ENCODE data around the gene MAN2B1. TPM values are rescaled to one million over a fixed set of nuclear protein-coding genes. Genes with fewer than 3 reads are reported as not detected.

Gene MAN2B1
- total and polyA plus RNA-seq, 4 donors = 38.7 to 160 (median 105) TPM

DNA sequence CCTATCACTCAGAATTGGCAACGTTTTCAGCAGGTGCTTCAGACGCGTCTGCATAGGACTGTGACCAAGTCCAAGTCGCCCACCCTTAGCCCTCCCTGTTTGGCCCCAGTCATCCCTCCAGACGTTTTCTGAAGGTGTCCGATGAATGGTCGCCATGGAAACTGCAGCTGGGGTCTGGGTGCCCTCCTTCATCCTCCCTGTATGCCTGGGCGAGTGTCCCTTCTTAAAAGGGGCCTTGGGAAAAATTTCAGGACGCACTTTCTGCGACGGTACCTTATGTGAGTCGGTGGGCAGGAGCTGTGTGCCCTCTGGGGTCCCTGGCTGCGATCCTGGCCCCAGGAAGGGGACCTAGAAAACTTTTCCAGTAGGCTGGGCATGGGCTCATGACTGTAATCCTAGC lies 25.1 kb downstream of the MAN2B1 start:
- 73 to 90% methylated on average over 13 of the region's 13 CpGs for WGBS, 2 donors
- Histone ChIP-seq H3K36me3 (ENCODE audit: control insufficient read depth in 4 of 4, insufficient read depth in 4 of 4, low read length in 4 of 4) (peaks cover 0 to 4% (median 0%) of the 10 kb centered on the region in 4 donors), H3K4me1 (ENCODE audit: control insufficient read depth in 5 of 5, insufficient read depth in 5 of 5, low read length in 5 of 5) (peaks cover 0 to 7% (median 0%) of the 10 kb centered on the region in 5 donors), H3K9ac (ENCODE audit: insufficient read depth in 1 of 2, low read length in 2 of 2) (no peak overlapping the region), H3K27ac (ENCODE audit: low read depth in 1 of 2, low read length in 1 of 2) (no peak overlapping the region), H3K27me3 (ENCODE audit: control insufficient read depth in 3 of 3, insufficient read depth in 3 of 3, low read length in 2 of 3) (no peaks in the 10 kb centered on the region), H3K4me3 (no peak overlapping the region), H3K9me3 (ENCODE audit: control insufficient read depth in 4 of 4, insufficient read depth in 3 of 4, low read length in 3 of 4) (no peaks in the 10 kb centered on the region)
- ATAC-seq (ENCODE audit: insufficient read depth, low FRiP score) = no peak
- TF ChIP-seq CTCF (IDR thresholded peaks at IDR 0.05; ENCODE audit: control extremely low read depth, extremely low read depth) = no peak
- no peak for DNase-seq

DNA sequence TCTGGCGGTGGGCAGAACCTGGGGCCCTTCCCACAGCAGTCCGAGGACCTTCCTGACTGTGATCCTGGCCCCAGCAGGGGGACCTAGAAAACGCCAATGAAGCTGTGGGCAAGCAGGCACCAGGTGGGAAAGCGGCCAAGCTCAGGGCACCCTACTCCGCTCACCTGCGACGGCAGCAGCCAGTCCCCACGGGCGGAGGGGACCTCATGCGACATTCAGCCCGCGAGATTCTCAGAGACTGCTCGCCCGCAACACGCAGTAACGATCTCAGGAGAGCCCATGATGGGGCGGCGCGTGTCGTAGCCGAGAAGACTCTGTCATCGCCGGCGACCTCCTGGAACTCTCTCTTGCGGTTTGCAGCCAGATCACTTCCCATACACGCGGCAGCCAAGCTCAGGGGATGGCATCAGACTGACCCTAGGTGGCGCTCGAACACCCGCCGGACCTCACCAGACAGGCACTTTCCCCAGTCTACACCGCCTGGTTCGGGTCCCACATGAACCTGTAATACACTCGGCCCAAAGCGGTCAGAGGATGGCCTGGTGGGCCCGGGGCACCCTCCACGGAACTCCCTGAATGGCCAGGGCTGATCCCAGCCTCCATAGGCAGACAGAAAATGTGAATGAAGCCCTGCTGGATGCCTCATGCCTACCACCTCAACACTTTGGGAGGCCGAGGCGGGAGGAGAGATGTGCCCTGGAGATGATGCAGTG lies 26.5 kb downstream of the MAN2B1 start:
- H3K27ac ChIP-seq (ENCODE audit: low read depth in 1 of 2, low read length in 1 of 2) = no peak overlapping the region
- H3K9me3 ChIP-seq (ENCODE audit: control insufficient read depth in 4 of 4, insufficient read depth in 3 of 4, low read length in 3 of 4) = no peaks in the 10 kb centered on the region
- WGBS, 2 donors = 9 to 10% methylated on average over 39 of the region's 39 CpGs
- H3K27me3 ChIP-seq (ENCODE audit: control insufficient read depth in 3 of 3, insufficient read depth in 3 of 3, low read length in 2 of 3) = no peaks in the 10 kb centered on the region
- H3K36me3 ChIP-seq (ENCODE audit: control insufficient read depth in 4 of 4, insufficient read depth in 4 of 4, low read length in 4 of 4) = peaks cover 0 to 4% (median 0%) of the 10 kb centered on the region in 4 donors
- H3K9ac ChIP-seq (ENCODE audit: insufficient read depth in 1 of 2, low read length in 2 of 2) = no peak overlapping the region
- ATAC-seq (ENCODE audit: insufficient read depth, low FRiP score) (peak; percentile 94), DNase-seq (peak; percentile 74 to 83 (median 82))
- peak overlapping the region; percentile 11 for H3K4me3 ChIP-seq
- TF ChIP-seq CTCF (IDR thresholded peaks at IDR 0.05; ENCODE audit: control extremely low read depth, extremely low read depth) = peak; percentile 74
- H3K4me1 ChIP-seq (ENCODE audit: control insufficient read depth in 5 of 5, insufficient read depth in 5 of 5, low read length in 5 of 5) = peaks cover 0 to 7% (median 0%) of the 10 kb centered on the region in 5 donors

DNA sequence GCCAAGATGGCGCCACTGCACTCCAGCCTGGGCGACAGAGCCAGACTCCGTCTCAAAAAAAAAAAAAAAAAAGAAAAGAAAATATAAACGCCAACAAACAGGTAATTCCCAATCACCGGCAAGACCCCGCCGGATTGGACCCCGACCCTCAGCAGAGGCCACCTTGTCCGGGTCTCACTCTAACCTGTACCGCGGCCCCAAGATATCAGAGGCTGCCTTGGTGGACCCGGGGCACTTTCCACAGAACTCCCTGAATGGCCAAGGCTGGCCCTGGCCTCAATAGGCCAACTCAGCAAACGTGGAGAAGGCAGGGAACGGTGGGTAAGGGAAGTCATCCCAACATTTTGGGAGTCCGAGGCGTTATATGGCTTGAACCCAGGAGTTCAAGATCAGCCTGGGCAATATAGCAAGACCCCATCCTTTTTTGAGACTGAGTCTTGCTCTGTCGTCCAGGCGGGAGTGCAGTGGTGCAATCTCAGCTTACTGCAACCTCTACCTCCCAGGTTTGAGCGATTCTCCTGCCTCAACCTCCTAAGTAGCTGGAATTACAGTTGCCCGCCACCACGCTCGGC lies 27.8 kb downstream of the MAN2B1 start:
- ATAC-seq (ENCODE audit: insufficient read depth, low FRiP score) (no peak), DNase-seq (no peak)
- Histone ChIP-seq H3K9ac (ENCODE audit: insufficient read depth in 1 of 2, low read length in 2 of 2) (no peak overlapping the region), H3K27ac (ENCODE audit: low read depth in 1 of 2, low read length in 1 of 2) (no peak overlapping the region), H3K4me1 (ENCODE audit: control insufficient read depth in 5 of 5, insufficient read depth in 5 of 5, low read length in 5 of 5) (peaks cover 0 to 7% (median 0%) of the 10 kb centered on the region in 5 donors), H3K4me3 (no peak overlapping the region), H3K27me3 (ENCODE audit: control insufficient read depth in 3 of 3, insufficient read depth in 3 of 3, low read length in 2 of 3) (no peaks in the 10 kb centered on the region), H3K9me3 (ENCODE audit: control insufficient read depth in 4 of 4, insufficient read depth in 3 of 4, low read length in 3 of 4) (no peaks in the 10 kb centered on the region), H3K36me3 (ENCODE audit: control insufficient read depth in 4 of 4, insufficient read depth in 4 of 4, low read length in 4 of 4) (no peaks in the 10 kb centered on the region)
- WGBS, 2 donors = 96% methylated on average over 20 to 22 of the region's 22 CpGs
- TF ChIP-seq CTCF (IDR thresholded peaks at IDR 0.05; ENCODE audit: control extremely low read depth, extremely low read depth) = no peak

All from lung (tissue), 12 donors.